Measurements from ENCODE around the gene CTCFL.

GRCh38 chr20:57526885-57527460 is 2.0 kb upstream of the CTCFL start:
- TF ChIP-seq ZFP36 (IDR thresholded peaks at IDR 0.05; ENCODE audit: borderline replicate concordance, low read depth, low read length, partially characterized antibody) = no peak
- TF ChIP-seq JUND (CRISPR knock-in tag; IDR thresholded peaks at IDR 0.05) = no peak
- TF ChIP-seq CTCF (CRISPR knock-in tag; IDR thresholded peaks at IDR 0.05) = no peak; the same call in 1 of the 2 replicates
- TF ChIP-seq RXRA (CRISPR knock-in tag; IDR thresholded peaks at IDR 0.05) = no peak
- no peak for TF ChIP-seq RAD51 (IDR thresholded peaks at IDR 0.05; ENCODE audit: borderline replicate concordance)
- no peak for TF ChIP-seq ZBTB26 (CRISPR knock-in tag; IDR thresholded peaks at IDR 0.05; ENCODE audit: borderline replicate concordance)
- TF ChIP-seq SNAPC2 (CRISPR knock-in tag; IDR thresholded peaks at IDR 0.05) = no peak
